HG03196 (cell line): ENCODE results near the gene STEAP3.

Experiments
- ATAC-seq: cut with Tn5 transposase; IDR thresholded peaks from one replicate; pipeline ENCODE4 v1.9.1; 2021; ENCODE audit not compliant: unreplicated experiment

STEAP3 gene

DNA sequence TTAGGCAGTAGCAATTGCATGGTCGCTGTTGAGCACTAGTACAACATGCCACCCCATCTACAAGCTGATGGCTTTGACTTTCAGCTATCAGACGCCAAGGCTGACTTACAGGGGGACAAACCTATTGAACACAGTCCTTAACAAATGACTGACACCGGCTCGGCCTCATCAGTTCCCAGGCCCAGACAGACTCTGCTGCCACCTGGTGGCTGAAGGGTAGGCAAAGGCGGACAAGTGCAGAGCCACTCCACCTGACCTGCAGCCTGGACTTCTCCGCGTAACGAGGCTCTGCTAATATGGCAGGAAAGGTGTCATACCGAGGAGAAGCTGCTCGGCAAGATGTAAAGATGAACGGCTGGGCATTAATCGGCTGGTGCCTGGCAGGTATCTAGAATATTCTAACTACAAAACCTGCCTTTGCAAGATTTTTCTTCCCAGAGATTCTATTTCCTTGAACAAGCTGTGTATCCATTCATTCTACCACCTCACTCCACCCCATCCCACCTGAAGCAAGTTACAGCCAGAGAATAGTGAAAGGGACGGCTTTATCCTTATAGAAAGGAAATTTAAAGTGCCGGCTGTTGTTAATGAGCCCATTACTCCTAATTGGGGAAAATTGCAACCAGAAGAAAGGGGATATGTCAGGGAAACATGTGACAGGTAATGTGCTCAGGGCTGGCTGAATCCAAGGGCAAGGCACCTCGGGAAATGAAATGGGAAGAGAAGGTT, 67.4 kb downstream of the STEAP3 start:
- ATAC-seq: no peak

DNA sequence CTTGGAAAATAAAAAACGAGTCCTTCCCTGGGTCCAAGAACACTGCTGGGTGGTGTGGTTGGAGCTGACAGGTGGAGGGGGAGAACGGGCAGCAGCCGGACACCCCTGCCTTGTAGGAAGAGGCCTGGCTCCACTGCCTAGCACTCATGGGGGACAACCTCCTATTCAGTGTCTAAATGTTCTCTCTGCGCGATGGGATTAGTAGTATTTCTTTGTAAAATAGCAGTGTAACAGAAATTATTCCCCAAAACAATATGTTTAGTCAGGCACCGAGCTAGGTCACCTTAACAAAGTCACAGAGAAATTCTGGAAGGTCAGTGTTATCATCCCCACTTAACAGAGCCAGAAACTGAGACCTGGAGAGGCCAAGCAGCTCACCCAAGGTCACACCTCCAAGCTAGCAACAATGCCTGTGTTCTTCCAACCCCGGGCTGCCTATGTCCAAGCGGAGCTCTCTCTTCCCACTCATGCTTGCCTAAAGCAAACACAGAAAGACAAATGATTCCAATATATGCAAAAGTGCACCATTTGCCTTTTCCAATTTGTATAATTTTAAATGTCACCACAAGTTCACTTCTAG, 68.0 kb downstream of the STEAP3 start:
- ATAC-seq: no peak

DNA sequence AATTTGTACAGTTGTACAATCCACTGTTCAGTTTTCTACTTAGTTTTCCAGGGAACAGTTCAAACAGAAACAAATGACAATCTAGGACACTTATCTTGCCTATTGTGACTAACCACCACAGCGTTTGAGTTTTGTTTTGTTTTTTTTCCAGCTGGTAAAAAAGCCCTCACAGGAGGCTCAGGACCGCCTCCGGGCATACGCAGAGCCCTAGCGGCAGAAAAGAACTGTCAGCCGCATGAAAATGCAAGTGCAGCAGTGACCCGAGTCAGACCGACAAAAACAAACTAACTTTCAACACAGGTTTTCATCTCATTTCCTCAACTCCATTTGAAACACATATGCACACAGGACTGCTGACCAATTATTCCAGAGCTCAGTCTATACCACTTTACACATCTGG, 68.6 kb downstream of the STEAP3 start:
- no peak for ATAC-seq

DNA sequence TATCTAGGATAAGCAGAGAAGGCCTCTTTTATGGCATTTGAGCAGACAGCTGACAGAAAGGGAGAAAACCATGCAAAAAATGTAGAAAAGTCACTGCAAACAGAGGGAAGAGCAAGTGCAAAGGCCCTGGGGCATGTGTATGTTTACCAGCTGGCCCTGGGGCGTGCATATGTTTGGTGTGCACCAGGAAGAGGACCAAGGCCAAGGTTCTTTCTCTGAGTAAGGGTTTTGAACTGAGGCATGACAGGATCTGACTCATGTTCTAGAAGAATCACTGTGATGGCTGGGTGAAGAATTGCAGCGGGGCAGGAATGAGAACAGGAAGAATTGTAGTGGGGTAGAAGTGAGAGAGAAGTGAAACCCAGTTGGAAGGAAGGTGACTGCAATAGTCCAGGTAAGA, 69.6 kb downstream of the STEAP3 start:
- no peak for ATAC-seq

DNA sequence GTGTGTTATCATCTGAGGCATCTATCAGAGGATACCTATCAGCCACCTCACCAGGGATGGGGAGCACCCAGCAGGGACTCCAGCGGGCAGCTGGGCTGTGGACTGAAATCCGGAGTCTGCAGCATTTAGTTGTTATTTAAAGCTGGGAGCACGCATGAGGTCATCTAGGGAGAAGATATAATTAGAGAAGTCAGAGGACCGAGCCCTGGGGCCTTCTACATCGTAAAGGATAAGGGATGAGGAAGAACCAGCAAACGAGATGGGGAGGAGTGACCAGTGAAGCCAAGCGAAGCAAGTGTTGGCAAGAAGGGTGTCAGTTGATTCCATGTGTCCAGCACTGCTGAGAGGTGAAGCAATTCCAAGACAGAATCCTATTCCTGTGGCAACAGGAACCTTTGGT, 70.3 kb downstream of the STEAP3 start:
- ATAC-seq: no peak

DNA sequence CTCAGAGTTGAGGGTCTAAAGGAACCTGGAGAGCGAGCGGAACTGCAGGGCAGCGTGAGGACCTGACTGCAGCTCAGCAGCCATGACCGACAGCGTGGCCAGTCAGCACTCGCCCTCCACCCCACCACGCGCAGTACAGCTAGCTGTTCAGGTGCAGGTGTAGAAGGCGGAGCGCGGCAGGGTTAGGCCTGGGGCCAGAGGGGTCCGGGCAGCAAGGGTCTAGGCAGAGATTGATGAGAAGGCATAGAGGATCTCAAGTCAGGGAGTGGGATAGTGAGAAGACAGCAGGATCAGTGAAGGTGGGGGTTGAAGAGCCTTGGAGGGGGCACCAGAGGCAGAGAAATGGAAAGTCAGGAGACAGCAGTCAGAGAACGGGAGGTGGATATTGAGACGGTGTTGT, 71.0 kb downstream of the STEAP3 start:
- ATAC-seq: no peak

DNA sequence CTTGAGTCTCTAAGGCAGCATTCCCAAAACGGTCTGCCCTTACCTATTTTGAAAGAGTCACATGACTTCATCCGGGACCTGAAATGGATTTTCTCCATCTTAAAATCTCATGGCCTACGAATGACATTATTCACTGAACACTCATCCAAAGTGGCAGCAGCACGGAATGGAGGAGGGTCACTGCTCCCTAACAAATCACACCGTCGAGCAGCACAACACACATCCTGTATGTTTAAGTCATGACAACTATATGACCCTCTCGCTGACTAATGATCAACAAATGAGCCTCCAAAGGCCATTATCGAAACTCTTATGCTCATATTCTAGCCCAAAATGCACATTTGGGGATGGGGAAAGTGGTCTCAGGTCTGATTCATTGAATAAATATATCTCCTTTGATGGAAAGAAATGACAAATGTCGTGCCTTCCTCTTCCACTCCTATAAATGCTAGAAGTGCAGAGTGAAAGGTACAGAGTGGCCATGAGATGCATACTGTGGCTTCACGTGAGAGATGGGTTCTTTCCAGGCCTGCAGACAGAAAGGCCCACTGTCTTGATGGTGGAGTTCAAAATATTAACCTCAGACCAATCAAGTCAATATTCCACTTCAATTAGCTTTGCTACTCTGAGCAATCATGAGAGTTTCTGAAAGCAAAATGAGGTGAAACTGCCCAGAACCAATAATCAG, 72.2 kb downstream of the STEAP3 start:
- ATAC-seq: no peak

DNA sequence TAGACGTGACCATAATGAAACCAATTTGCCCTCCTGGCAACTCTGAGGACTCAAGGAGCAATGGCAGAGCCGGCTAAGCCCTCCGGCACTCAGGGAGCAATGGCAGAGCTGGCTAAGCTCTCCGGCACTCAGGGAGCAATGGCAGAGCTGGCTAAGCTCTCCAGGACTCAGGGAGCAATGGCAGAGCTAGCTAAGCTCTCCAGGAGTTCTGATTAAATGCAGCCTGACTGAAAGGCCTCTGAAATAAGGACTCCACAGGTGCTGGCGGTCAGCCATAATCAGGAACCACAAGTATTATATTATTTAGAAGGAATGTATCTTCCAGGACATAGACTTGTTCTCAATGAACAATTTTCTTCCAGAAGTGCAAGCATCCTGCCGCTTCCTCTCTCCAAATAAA, 77.8 kb downstream of the STEAP3 start:
- no peak for ATAC-seq

DNA sequence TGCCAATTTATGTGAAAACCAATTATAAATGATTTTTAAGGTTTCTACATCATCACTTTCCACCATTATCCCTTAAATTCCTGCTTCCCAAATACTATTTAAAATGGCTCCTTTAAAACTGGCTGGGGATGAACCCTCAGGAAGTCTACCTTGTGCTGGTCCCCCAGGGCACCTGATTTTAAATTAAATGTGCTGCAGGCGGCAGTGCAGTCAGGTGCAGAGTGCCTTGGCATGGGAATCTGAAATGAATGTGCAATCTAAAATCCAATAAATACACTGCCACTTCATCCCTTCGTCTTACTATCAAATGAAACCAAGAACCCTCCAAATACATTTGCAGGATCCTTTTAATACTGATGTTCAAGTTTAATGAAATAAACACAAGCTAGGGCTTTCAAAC, 81.2 kb downstream of the STEAP3 start:
- no peak for ATAC-seq

DNA sequence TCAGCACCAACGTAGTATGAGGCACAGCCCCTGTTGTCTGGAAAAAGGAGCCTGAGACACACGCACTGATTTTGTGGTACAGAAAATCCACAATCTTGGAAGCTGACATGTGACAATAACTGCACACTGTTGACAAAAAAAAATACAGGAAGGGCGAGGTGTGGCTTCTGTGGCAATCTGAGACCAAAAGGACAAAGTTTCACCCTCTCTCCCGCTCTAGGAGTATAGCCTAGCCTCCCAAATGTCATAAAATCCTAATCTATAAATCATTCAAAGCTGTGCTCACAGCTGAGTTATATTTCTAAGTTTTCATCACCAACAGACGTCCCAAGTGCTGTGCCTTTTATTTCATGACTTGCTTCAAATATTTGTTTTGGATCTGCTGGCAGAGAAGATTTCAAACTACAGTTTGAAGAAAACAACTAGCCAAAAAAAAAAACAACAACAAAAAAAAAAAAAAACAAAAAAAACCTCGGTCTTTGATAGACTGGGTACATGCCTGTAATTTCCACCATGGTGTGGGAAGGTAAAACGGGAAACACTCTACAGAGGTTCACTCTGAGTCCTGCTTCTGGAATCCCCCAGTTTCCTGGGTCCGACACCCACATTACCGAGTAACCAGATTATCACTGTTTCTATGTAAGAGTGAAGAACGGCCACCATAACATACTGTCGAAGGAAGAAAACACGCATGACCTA, 82.0 kb downstream of the STEAP3 start:
- ATAC-seq: no peak

DNA sequence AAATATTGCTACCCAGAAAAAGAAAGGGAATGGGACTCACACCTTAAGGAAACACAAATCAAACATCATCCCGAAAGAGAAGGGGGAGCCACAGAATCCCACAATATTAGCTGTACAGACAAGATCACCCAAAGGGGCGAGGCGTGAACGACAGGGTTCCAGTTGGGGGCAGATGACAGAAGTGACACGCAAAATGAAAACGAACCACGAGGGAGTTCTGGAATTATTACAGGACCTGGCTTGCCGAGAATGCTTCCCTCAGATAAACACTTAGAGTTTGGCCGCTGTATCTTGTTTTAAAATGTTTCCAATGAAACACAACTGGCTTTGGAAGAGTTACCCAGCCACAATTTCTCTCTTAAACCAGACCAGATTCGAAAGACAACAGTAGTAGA, 82.6 kb downstream of the STEAP3 start:
- ATAC-seq: no peak

DNA sequence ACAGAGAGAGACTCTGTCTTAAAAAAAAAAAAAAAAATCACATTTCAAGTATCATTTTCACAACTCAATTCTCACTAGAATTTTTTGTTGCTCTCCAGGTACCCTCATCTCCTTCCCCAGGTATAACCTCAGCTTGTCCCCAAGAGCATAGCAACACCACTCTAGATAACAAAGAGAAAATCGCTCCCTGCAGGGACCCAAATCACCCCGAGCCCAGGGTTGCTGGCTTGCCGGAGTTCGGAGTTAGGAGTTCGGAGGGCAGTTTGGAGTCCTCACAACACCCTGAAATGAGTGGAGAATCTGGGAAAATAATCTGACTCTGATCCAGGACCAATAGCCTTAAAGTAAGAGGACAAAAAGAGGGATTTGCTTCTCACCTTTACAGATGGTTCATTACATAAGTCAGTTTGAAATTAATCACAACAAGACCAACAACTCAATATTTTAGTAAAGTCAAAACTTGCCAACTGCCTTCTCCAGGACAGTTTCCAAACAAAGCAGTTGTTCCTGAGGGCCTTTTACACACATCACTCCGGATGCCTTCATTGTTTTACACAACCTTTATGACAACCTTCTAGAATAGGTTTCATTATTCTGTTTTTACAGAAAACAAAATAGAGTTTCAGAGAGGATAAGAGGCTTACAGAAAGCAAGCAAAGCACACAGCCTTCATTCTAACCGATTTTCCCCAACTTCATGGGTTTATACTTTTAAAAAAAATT, 83.9 kb downstream of the STEAP3 start:
- ATAC-seq: no peak

DNA sequence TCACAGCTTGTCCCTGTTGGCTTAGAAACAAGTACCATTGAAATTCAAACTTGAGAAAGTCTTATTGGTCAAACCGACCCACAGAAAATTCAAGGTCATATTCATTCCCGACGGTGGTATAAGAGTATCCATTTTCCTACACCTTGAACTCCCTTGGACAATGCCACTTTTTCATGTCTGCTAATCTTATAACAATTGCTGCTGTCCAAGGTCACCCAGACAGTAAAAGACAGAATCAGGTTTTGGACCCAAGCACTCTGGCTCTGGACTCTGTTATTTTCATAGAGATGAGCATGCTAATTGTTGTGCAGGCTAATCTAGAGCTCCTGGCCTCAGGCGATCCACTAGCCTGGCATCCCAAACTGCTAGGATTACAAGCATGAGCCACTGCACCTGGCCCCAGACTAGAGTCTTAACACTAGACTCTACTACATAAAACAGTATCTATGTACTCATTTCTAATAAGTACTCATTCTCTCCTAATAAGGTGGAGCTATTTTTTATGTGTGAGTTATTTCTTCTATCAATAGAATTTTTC, 85.2 kb downstream of the STEAP3 start:
- ATAC-seq: no peak

DNA sequence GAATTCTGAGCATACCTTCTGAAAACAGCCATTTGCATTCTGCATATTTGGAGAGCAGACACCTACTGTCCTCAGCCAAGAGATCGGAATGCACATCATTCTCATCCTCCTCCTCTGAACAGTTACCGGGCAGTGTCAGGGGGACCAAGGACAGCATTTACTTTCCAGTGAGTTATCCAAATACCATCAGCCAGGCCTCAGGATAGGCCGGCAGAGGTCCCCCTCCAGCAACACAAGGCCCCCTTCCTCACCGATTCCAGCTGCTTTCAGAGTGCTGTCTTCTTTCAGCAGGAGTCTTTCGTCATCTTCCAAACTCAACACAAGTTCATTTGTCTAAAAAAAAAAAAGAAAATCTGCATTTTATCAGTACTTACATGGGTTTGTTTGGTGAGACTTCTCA, 87.7 kb downstream of the STEAP3 start:
- no peak for ATAC-seq

DNA sequence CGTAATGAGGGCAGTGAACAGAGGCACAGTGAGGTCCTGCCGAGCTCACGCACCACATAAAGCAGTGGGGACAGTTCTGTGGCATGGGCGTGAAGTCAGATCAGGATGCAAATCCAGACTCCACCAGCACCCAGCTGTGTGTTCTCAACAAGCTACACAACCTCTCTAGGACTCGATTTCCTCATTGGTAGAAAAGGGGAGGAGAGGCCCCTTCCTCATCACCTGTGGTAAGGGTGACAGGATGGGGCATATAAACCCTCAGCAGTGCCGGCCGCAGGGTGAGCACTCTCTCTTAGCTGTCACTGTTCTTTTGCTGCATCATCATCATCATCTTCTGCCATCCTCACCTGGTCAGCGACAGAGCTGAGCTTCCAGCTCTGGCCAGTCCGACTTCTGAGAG, 88.2 kb downstream of the STEAP3 start:
- ATAC-seq: no peak
